Retinal pigment epithelial cell (primary cell): ENCODE data around the gene PROKR1.
"Not testable (repeated sequence)": the region's sequence is repeated elsewhere in the genome, so short reads cannot be mapped to it uniquely, and the experiment has no call there.

Experiments
- DNase-seq: peaks from one replicate; pipeline ENCODE4 v3.0.0-alpha.2; 2010; ENCODE audit warnings: low read depth
- H3K4me3 ChIP-seq: 2 replicates; pipeline ENCODE4 v1.5.1; 2011; ENCODE audit warnings: mild to moderate bottlenecking, low read length, control low read depth, moderate library complexity
- TF ChIP-seq, protein P1 (sequence below): conservative IDR thresholded peaks from 2 replicates; pipeline ENCODE4 v1.5.1; 2011; ENCODE audit warnings: low read depth, low read length, control low read depth, inconsistent platforms

The PROKR1 gene

DNA sequence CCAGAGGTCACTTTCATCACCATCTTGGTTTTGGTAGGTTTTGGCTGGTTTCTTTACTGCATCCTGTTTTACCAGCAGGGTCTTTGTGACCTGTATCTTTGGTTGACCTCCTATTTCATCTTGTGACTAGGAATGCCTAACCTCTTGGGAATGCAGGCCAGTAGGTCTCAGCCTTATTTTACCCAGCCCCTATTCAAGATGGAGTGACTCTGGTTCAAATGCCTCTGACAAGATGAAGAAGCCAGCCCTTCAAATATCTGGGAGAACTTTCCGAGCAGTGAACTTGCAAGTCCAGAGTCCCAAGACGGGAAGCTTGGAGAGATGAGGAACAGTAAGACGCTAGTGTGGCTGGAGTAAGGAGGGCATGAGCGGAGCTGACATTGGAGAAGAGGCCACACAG lies 28.6 kb downstream of the PROKR1 start:
- TF ChIP-seq, protein P1, sequence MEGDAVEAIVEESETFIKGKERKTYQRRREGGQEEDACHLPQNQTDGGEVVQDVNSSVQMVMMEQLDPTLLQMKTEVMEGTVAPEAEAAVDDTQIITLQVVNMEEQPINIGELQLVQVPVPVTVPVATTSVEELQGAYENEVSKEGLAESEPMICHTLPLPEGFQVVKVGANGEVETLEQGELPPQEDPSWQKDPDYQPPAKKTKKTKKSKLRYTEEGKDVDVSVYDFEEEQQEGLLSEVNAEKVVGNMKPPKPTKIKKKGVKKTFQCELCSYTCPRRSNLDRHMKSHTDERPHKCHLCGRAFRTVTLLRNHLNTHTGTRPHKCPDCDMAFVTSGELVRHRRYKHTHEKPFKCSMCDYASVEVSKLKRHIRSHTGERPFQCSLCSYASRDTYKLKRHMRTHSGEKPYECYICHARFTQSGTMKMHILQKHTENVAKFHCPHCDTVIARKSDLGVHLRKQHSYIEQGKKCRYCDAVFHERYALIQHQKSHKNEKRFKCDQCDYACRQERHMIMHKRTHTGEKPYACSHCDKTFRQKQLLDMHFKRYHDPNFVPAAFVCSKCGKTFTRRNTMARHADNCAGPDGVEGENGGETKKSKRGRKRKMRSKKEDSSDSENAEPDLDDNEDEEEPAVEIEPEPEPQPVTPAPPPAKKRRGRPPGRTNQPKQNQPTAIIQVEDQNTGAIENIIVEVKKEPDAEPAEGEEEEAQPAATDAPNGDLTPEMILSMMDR, result no peak
- no peak for DNase-seq
- H3K4me3 ChIP-seq, result no peak overlapping the region

DNA sequence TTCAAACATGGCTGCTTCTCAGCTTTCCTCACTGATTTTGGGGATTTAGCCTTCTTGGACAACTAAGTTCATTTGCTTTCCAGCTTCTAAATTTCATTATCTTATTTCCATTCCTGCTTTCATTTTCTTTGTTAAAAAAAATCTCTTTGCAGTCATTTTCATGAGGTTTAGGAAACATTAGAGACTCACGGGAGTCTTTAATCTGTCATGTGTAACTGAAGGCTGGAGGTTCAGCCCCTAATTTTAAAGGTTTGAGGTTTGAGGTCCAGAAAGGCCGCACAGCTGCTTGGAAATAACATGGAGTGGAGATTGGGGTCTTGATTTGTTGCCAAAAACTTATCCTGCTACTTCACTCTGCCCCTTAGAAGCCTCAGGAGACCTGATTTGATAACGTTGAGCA lies 30.3 kb downstream of the PROKR1 start:
- TF ChIP-seq, protein P1, result no peak
- no peak for DNase-seq
- no peak overlapping the region for H3K4me3 ChIP-seq

DNA sequence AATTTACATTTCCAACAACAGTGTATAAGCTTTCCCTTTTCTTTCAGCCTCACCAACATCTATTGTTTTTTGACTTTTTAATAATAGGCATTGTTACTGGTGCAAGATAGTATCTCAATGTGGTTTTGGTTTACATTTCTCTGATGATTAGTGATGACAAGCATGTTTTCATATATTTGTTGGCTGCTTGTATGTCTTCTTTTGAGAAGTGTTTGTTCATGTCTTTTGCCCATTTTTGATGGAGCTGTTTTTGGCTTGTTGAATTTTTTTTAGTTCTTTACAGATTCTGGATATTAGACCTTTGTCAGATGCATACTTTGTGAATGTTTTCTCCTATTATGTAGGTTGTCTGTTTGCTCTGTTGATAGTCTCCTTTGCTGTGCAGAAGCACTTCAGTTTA lies 32.1 kb downstream of the PROKR1 start:
- no peak for DNase-seq
- TF ChIP-seq, protein P1, result no peak
- H3K4me3 ChIP-seq, result no peak overlapping the region

DNA sequence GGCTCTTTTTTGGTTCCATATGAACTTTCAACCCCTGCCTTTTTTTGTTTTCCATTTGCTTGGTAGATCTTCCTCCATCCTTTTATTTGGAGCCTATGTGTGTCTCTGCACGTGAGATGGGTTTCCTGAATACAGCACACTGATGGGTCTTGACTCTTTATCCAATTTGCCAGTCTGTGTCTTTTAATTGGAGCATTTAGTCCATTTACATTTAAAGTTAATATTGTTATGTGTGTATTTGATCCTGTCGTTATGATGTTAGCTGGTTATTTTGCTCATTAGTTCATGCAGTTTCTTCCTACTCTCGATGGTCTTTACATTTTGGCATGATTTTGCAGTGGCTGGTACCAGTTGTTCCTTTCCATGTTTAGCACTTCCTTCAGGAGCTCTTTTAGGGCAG lies 34.5 kb downstream of the PROKR1 start:
- not testable (repeated sequence) for DNase-seq, H3K4me3 ChIP-seq

DNA sequence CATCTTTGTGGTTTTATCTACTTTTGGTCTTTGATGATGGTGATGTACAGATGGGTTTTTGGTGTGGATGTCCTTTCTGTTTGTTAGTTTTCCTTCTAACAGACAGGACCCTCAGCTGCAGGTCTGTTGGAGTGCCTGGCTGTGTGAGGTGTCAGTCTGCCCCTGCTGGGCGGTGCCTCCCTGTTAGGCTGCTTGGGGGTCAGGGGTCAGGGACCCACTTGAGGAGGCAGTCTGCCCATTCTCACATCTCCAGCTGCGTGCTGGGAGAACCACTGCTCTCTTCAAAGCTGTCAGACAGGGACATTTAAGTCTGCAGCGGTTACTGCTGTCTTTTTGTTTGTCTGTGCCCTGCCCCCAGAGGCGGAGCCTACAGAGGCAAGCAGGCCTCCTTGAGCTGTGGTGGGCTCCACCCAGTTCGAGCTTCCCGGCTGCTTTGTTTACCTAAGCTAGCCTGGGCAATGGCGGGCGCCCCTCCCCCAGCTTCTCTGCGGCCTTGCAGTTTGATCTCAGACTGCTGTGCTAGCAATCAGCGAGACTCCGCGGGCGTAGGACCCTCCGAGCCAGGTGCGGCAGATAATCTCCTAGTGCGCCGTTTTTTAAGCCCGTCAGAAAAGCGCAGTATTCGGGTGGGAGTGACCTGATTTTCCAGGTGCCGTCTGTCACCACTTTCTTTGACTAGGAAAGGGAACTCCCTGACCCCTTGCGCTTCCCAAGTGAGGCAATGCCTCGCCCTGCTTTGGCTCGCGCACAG lies 36.0 kb downstream of the PROKR1 start:
- DNase-seq, result not testable (repeated sequence)
- peak overlapping the region; percentile 23 for H3K4me3 ChIP-seq

DNA sequence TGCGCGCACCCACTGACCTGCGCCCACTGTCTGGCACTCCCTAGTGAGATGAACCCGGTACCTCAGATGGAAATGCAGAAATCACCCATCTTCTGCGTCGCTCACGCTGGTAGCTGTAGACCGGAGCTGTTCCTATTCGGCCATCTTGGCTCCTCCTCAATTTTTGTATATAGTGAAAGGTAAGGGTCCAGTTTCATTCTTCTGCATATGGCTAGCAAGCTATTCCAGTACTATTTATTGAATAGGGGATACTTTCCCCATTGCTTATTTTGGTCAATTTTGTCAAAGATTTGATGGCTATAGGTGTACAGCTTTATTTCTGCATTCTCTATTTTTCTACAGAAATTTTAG lies 36.5 kb downstream of the PROKR1 start:
- DNase-seq, H3K4me3 ChIP-seq: not testable (repeated sequence)

DNA sequence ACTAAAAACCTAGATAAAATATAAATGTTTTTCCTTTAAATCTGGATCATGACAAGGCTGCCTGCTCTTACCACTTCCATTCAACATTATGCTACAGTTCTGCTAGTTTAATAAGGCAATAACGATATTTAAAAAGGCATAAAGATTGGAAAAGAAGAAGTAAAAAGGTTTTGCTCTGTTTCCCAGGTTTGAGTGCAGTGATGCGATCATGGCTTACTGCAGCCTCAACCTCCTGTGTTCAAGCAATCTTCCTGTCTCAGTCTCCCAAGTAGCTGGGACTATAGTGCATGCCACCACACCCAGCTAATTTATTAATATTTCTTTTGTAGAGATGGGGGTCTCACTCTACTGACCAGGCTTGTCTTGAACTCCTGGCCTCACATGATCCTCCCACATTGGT lies 40.8 kb downstream of the PROKR1 start:
- TF ChIP-seq, protein P1, result no peak
- DNase-seq, result no peak
- no peak overlapping the region for H3K4me3 ChIP-seq

DNA sequence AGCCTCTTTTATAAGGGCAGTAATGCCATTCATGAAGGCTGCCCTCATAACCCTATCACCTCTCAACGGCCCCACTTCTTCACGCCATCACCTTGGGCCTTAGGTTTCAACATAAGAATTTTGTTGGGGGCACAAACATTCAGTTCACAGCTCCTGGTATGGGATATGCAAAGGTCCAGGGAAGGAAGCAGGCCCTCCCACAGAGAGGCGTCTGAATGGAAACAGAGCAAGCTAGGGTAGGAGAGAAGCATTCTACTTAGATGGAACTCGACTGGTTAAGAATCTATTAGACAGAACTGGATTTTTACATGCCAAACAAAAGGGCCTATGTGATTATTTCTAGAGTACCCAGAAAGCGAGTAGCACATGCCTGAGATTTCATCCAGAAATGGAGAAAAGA lies 42.8 kb downstream of the PROKR1 start:
- no peak overlapping the region for H3K4me3 ChIP-seq
- TF ChIP-seq, protein P1, result no peak

DNA sequence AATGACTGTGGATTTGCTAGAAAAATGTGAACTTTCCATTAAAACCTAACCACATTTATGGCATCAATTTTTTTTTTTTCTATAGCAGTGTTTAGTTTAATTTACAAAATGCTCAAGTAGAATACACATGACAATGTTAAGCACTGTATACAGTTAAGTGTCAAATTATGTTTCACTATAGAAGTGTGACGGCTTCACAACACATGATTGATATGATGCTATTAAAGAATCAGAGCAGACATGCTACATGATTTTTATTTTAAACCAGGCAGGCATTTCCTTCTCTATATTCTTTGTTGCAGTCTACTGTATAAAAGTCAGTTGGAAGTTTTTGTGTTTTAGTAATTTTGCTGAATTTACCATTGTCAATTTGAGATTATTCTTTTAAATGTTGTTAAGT lies 43.6 kb downstream of the PROKR1 start:
- H3K4me3 ChIP-seq, result no peak overlapping the region
- TF ChIP-seq, protein P1, result no peak
- DNase-seq, result no peak

More for the DNA sequence above, 42.8 kb downstream of the PROKR1 start:
- no peak for DNase-seq
